ENCODE measurements around the gene OLA1.

OLA1 gene

DNA sequence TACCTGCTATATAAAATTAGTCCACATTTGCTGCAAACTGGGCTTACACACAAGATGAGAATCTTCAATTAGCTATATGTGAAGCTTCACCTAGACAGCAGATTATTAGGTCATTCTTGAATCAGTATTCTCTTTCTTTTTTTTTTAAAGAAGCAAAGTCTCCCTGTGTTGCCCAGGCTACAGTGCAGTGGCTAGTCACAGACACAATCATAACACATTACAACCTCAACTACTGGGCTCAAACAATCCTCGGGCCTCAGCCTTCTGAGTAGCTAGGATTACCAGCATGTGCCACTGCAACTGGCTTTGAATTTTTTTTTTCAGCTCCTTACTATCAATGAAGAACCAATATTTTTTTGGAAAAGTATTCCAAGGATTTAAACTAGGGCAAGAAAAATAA lies 30.5 kb downstream of the OLA1 start:
- TF ChIP-seq, protein P1, sequence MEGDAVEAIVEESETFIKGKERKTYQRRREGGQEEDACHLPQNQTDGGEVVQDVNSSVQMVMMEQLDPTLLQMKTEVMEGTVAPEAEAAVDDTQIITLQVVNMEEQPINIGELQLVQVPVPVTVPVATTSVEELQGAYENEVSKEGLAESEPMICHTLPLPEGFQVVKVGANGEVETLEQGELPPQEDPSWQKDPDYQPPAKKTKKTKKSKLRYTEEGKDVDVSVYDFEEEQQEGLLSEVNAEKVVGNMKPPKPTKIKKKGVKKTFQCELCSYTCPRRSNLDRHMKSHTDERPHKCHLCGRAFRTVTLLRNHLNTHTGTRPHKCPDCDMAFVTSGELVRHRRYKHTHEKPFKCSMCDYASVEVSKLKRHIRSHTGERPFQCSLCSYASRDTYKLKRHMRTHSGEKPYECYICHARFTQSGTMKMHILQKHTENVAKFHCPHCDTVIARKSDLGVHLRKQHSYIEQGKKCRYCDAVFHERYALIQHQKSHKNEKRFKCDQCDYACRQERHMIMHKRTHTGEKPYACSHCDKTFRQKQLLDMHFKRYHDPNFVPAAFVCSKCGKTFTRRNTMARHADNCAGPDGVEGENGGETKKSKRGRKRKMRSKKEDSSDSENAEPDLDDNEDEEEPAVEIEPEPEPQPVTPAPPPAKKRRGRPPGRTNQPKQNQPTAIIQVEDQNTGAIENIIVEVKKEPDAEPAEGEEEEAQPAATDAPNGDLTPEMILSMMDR (IDR thresholded peaks at IDR 0.05; ENCODE audit: insufficient read depth, low read length, poor library complexity, severe bottlenecking) = no peak
- Histone ChIP-seq H3K27me3 (replicated peaks; ENCODE audit: control insufficient read depth, insufficient read depth, low read length) (no peaks in the 10 kb centered on the region), H3K36me3 (ENCODE audit: control insufficient read depth, insufficient read depth, low read length) (no peaks in the 10 kb centered on the region; the same call in 1 of the 2 replicates), H3K4me3 (replicated peaks; ENCODE audit: low read depth, low read length) (no peak overlapping the region)
- no peak for DNase-seq (ENCODE audit: extremely low read depth, insufficient read length)

GRCh38 chr2:174211954-174212353 lies 36.4 kb downstream of the OLA1 start:
- TF ChIP-seq, protein P1 (IDR thresholded peaks at IDR 0.05; ENCODE audit: insufficient read depth, low read length, poor library complexity, severe bottlenecking) = no peak
- H3K36me3 ChIP-seq (ENCODE audit: control insufficient read depth, insufficient read depth, low read length) = no peaks in the 10 kb centered on the region
- DNase-seq (ENCODE audit: extremely low read depth, insufficient read length) = no peak

DNA sequence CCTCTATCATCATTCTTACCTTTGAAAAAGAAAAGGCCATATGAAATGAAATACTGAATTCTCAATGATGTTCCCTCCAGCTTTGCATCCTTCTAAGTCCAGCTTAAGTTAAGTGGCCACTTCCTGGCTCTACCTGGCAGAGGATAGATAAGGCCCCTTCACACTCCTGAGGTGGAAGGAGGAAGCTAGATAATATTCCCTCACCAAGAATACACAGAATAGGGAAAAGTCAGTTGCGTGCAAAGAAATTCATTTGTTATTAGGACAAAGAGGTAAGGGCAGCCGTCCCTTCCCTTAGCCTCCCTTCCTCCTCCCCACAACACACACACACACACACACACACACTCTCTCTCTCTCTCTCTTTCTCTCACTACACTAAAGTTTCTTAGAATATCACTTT lies 37.5 kb downstream of the OLA1 start:
- TF ChIP-seq, protein P1 (IDR thresholded peaks at IDR 0.05; ENCODE audit: insufficient read depth, low read length, poor library complexity, severe bottlenecking) = no peak
- Histone ChIP-seq H3K36me3 (ENCODE audit: control insufficient read depth, insufficient read depth, low read length) (no peaks in the 10 kb centered on the region), H3K27me3 (replicated peaks; ENCODE audit: control insufficient read depth, insufficient read depth, low read length) (no peaks in the 10 kb centered on the region), H3K4me3 (replicated peaks; ENCODE audit: low read depth, low read length) (no peak overlapping the region)
- DNase-seq (ENCODE audit: extremely low read depth, insufficient read length) = no peak

More at GRCh38 chr2:174211954-174212353, 36.4 kb downstream of the OLA1 start:
- H3K4me3 ChIP-seq (replicated peaks; ENCODE audit: low read depth, low read length) = no peak overlapping the region
- H3K27me3 ChIP-seq (replicated peaks; ENCODE audit: control insufficient read depth, insufficient read depth, low read length) = no peaks in the 10 kb centered on the region

DNA sequence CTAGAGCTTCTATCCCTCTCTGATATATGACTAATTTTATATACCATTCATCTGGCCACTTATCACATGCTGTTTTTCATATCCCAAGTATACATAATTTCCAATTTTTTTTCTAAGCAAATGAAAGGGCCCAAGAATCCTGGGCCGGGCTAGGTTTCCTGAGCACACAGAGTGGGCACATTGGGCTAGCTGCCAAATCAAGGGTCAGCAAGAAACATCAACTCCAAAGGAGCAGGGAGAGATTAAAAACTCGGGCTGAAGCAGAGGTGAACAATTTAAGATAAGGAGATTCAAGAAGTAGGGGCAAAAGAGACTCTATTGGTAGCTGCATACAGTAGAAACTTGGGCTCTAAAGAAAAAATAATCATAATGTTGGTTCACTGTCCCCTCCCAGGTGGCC lies 39.0 kb downstream of the OLA1 start:
- TF ChIP-seq, protein P1 (IDR thresholded peaks at IDR 0.05; ENCODE audit: insufficient read depth, low read length, poor library complexity, severe bottlenecking) = no peak
- Histone ChIP-seq H3K27me3 (replicated peaks; ENCODE audit: control insufficient read depth, insufficient read depth, low read length) (no peaks in the 10 kb centered on the region), H3K4me3 (replicated peaks; ENCODE audit: low read depth, low read length) (no peak overlapping the region), H3K36me3 (ENCODE audit: control insufficient read depth, insufficient read depth, low read length) (no peaks in the 10 kb centered on the region; the same call in 1 of the 2 replicates)
- DNase-seq (ENCODE audit: extremely low read depth, insufficient read length) = no peak

DNA sequence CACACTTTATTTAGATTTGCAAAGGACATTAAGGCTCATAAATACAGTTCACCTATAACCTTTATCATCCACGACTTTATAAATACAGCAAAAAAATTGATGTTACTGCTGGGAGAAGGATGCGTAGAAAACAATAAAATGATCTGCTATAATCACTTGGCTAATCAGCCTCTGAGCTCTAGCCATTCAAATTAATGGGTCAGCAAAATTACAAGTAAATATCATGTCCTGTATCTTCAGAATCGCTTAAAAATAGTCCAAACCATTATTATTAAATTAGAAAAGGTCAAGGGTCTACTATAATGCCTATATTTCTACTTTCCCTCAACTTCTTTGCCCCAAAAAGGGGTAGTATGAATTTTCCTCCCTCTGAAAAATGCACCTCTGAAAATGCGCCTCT lies 40.3 kb downstream of the OLA1 start:
- no peaks in the 10 kb centered on the region for H3K27me3 ChIP-seq (replicated peaks; ENCODE audit: control insufficient read depth, insufficient read depth, low read length)
- no peak for DNase-seq (ENCODE audit: extremely low read depth, insufficient read length)
- TF ChIP-seq, protein P1 (IDR thresholded peaks at IDR 0.05; ENCODE audit: insufficient read depth, low read length, poor library complexity, severe bottlenecking) = no peak
- H3K36me3 ChIP-seq (ENCODE audit: control insufficient read depth, insufficient read depth, low read length) = no peaks in the 10 kb centered on the region; the same call in 1 of the 2 replicates
- H3K4me3 ChIP-seq (replicated peaks; ENCODE audit: low read depth, low read length) = no peak overlapping the region

DNA sequence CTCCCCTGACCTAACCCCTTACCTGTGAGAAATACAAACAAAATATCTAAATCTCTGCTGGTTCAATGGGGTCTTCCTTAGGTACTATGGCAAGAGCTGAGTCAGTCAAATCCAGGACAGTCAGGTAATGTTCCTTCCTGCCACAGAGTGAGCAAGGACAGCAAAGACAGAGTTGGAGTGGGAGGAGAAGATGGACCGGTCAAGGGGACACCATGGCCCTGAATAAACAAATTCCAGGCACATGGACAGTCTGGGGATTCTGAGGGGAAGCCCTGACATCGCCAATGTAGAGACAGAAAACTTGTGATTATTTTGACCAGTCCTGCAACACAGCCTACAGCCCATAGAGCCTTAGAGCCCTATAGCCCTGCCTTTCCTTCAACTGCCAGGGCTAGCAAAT lies 42.8 kb downstream of the OLA1 start:
- H3K4me3 ChIP-seq (replicated peaks; ENCODE audit: low read depth, low read length) = no peak overlapping the region
- H3K27me3 ChIP-seq (replicated peaks; ENCODE audit: control insufficient read depth, insufficient read depth, low read length) = no peaks in the 10 kb centered on the region
- TF ChIP-seq, protein P1 (IDR thresholded peaks at IDR 0.05; ENCODE audit: insufficient read depth, low read length, poor library complexity, severe bottlenecking) = no peak
- no peak for DNase-seq (ENCODE audit: extremely low read depth, insufficient read length)
- H3K36me3 ChIP-seq (ENCODE audit: control insufficient read depth, insufficient read depth, low read length) = no peaks in the 10 kb centered on the region; the same call in 1 of the 2 replicates

Measured in GM06990 (cell line).